Measurements from ENCODE around the gene PTGS1. TPM values are rescaled to one million over a fixed set of nuclear protein-coding genes. Genes with fewer than 3 reads are reported as not detected.

Gene PTGS1
- total RNA-seq, 1 donor from 2014 or later = 16.4 TPM

GRCh38 chr9:122387536-122387935 lies 16.7 kb downstream of the PTGS1 start:
- DNase-seq (no peak), ATAC-seq (no peak)
- no peak overlapping the region for H3K27ac ChIP-seq
- TF ChIP-seq CTCF (IDR thresholded peaks at IDR 0.05) = no peak
- no peak overlapping the region for H3K4me3 ChIP-seq
- intact Hi-C loops (cut with DNase I) = no loop called here
- H3K36me3 ChIP-seq = no peaks in the 10 kb centered on the region
- H3K9me3 ChIP-seq = no peaks in the 10 kb centered on the region
- no peaks in the 10 kb centered on the region for H3K4me1 ChIP-seq
- H3K27me3 ChIP-seq = no peaks in the 10 kb centered on the region

GRCh38 chr9:122389195-122389594 lies 18.4 kb downstream of the PTGS1 start:
- Histone ChIP-seq H3K36me3 (no peaks in the 10 kb centered on the region), H3K9me3 (no peaks in the 10 kb centered on the region), H3K4me1 (no peaks in the 10 kb centered on the region), H3K27me3 (no peaks in the 10 kb centered on the region), H3K27ac (no peak overlapping the region), H3K4me3 (no peak overlapping the region)
- ATAC-seq (no peak), DNase-seq (no peak)
- no peak for TF ChIP-seq CTCF (IDR thresholded peaks at IDR 0.05)
- intact Hi-C loops (cut with DNase I) = no loop called here

DNA sequence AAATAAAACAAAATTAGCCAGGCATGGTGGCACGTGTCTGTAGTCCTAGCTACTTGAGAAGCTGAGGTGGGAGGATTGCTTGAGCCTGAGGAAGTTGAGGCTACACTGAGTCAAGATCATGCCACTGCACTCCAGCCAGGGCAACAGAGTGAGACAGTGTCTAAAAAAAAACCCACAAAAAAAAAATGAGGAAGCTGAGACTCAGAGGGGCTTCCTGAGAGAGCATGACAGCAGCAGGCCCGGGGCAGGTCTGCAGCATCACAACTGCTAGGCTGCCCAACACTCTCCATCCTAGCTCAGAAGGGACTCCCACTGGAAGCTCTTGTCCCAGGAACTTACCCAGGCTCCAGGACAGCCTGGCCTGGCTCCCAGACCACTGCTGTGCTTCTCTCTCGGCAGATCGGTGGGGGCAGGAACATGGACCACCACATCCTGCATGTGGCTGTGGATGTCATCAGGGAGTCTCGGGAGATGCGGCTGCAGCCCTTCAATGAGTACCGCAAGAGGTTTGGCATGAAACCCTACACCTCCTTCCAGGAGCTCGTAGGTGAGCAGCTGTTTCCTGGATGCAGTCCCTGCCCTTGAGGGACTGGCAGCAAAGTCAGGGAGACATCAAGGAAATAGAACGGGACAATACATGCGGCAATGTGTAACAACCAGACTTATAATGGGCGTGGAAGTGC lies 19.1 kb downstream of the PTGS1 start:
- peaks cover 5% of the 10 kb centered on the region for H3K4me1 ChIP-seq
- no peak overlapping the region for H3K27ac ChIP-seq
- H3K4me3 ChIP-seq = no peak overlapping the region
- intact Hi-C loops (cut with DNase I) = no loop called here
- H3K9me3 ChIP-seq = no peaks in the 10 kb centered on the region
- H3K36me3 ChIP-seq = no peaks in the 10 kb centered on the region
- peak; percentile 66 for ATAC-seq
- no peak for DNase-seq
- no peak for TF ChIP-seq CTCF (IDR thresholded peaks at IDR 0.05)
- H3K27me3 ChIP-seq = no peaks in the 10 kb centered on the region

DNA sequence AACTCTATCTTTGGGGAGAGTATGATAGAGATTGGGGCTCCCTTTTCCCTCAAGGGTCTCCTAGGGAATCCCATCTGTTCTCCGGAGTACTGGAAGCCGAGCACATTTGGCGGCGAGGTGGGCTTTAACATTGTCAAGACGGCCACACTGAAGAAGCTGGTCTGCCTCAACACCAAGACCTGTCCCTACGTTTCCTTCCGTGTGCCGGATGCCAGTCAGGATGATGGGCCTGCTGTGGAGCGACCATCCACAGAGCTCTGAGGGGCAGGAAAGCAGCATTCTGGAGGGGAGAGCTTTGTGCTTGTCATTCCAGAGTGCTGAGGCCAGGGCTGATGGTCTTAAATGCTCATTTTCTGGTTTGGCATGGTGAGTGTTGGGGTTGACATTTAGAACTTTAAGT lies 21.5 kb downstream of the PTGS1 start:
- no peak for TF ChIP-seq CTCF (IDR thresholded peaks at IDR 0.05)
- DNase-seq (no peak), ATAC-seq (no peak)

DNA sequence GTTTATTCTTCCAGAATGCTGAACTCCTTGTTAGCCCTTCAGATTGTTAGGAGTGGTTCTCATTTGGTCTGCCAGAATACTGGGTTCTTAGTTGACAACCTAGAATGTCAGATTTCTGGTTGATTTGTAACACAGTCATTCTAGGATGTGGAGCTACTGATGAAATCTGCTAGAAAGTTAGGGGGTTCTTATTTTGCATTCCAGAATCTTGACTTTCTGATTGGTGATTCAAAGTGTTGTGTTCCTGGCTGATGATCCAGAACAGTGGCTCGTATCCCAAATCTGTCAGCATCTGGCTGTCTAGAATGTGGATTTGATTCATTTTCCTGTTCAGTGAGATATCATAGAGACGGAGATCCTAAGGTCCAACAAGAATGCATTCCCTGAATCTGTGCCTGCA lies 21.9 kb downstream of the PTGS1 start:
- intact Hi-C loops (cut with DNase I) = no loop called here
- no peak for ATAC-seq
- Histone ChIP-seq H3K4me3 (no peak overlapping the region), H3K27ac (no peak overlapping the region), H3K4me1 (peaks cover 7% of the 10 kb centered on the region), H3K36me3 (no peaks in the 10 kb centered on the region), H3K9me3 (no peaks in the 10 kb centered on the region), H3K27me3 (no peaks in the 10 kb centered on the region)
- TF ChIP-seq CTCF (IDR thresholded peaks at IDR 0.05) = no peak
- no peak for DNase-seq

More for the DNA sequence above, 21.5 kb downstream of the PTGS1 start:
- intact Hi-C loops (cut with DNase I) = no loop called here
- Histone ChIP-seq H3K4me3 (no peak overlapping the region), H3K36me3 (no peaks in the 10 kb centered on the region), H3K4me1 (peaks cover 7% of the 10 kb centered on the region), H3K27me3 (no peaks in the 10 kb centered on the region), H3K9me3 (no peaks in the 10 kb centered on the region), H3K27ac (no peak overlapping the region)

Measured in upper lobe of right lung (tissue), 1 donor.